ENCODE results near the gene TOP1. TPM values are rescaled to one million over a fixed set of nuclear protein-coding genes. Genes with fewer than 3 reads are reported as not detected.

TOP1 gene
- total RNA-seq, 2 donors from 2014 or later: 64.3 to 65.7 TPM

DNA sequence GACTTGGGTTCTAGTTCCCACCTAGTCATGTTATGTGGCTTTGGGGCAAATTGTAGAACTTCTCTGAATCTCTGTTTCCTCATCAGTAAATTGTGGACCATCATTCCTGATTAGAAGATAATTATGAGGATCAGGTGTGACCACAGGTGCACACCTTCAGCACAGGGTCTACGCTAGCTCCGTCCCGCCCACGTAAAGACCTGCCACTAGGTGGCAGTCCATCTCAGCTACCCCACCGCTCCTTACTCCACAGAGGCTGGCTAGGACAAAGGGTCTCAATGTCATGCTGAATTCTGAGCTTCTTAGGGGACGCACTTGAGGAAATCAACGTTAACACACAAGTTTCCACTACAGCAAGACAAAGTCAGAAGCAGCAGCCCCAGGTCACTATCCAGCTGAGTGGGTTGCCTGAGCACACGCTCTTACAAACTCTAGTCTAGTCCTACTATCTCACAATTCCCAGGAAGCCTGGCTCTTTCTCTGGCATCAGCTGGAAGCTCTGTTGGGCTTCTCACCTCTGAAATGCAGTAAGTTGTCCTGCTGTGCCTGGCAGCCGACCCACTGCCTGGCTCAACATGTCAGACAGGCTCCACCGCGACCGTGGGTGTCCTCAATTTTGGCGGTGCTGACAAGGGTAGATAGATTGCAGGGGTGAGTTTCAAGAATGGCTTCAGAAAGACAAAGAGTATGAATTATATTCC is 106.7 kb downstream of the TOP1 start:
- DNase-seq (peak; percentile 38 to 67), ATAC-seq (peak; percentile 26)
- intact Hi-C loops (cut with DNase I, micrococcal nuclease): no loop called here

GRCh38 chr20:41135888-41136679 is 107.5 kb downstream of the TOP1 start:
- DNase-seq (no peak), ATAC-seq (peak; percentile 10)
- intact Hi-C loops (cut with DNase I, micrococcal nuclease): no loop called here

DNA sequence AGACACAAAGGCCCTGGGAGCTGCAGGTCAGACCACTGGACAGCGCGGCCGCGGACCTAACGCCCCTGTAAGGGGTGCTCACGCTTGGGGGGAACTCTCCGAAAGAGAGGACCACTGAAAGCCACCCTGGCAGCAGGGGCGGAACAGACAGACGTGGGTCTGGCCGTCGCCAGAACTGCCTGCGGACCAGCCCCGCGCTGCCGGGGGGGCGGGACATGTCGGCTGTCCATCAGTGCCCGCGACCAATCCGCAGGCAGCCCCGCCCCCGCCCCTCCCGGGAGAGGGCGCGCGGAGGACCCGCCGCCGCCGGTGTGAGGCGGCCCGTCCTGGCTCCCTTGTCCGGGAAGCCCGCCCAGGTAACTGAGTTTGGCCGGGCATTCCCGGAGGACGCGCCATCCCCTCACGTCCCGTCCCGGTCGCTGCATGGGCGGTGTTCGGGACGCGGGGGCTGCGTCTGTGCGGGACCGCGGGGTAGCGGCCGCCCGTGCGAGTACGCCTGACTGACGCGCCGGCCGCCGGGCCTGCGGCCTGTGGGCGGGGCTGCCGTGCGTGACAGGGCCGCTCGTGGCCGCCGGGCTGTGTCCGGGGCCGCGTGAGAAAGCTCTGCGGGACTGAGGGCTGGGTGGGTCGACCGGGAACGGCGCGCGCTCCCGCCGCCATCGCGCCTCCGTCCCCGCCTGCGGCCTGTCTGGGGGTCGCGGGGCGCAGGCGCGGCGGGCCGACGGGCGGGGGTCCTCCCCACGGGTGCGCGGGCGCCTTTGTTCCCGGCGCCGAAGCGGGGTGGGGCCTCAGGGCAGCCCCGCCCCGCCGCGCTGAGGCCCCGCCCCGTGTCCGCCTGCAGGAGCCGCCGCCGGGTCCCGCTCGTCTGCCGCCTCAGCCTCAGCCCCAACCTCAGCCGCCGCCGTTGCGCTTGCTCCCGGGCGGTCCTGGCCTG is 108.3 kb downstream of the TOP1 start, which contains the start of gene PLCG1:
TSS of gene PLCG1 (plus strand) at position 864 of the 934 bp plus-strand sequence. CDS start 99 bp downstream, outside the sequence.
- intact Hi-C loops (cut with DNase I, micrococcal nuclease): no loop called here
- ATAC-seq (peak; percentile 86), DNase-seq (peak; percentile 89 to 94)

DNA sequence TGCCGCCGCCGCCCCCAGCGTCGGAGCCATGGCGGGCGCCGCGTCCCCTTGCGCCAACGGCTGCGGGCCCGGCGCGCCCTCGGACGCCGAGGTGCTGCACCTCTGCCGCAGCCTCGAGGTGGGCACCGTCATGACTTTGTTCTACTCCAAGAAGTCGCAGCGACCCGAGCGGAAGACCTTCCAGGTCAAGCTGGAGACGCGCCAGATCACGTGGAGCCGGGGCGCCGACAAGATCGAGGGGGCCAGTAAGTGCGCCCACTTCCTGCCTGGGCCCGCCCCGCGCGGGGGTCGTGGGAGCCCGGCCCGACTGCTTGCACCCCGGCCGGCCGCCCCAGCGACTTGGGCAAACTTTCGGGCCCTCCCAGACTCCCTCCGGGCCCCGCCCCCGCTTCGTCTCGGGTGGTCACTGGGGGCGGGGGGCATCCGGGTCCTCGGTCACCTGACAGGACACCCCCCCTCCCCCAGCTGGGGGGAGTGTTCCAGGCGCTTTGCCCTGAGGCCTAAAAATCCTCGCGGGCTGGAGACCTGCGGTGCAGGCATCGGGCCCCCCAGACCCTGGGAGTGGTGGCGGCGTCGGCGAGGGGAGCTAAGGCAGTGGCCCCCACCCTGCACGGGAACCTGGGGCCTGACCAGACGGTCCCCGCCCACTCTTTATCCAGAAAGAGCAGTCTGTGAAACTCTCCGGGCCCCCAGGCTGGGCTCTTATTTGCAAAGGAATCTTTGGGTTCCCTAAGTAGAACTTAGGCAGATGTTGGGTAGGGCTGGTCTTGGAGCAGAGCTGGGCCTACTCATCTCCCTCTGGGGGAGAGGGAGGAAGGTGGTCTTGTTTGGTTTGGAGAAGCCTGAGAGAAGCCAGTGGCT is 109.2 kb downstream of the TOP1 start:
- peak; percentile 74 to 78 for DNase-seq
- intact Hi-C loops (cut with DNase I, micrococcal nuclease): no loop called here
- ATAC-seq: peak; percentile 3

GRCh38 chr20:41138475-41139226 is 110.0 kb downstream of the TOP1 start:
- peak in 1 of 2 donors; percentile 41 for DNase-seq
- intact Hi-C loops (cut with DNase I, micrococcal nuclease): no loop called here
- peak; percentile 24 for ATAC-seq

DNA sequence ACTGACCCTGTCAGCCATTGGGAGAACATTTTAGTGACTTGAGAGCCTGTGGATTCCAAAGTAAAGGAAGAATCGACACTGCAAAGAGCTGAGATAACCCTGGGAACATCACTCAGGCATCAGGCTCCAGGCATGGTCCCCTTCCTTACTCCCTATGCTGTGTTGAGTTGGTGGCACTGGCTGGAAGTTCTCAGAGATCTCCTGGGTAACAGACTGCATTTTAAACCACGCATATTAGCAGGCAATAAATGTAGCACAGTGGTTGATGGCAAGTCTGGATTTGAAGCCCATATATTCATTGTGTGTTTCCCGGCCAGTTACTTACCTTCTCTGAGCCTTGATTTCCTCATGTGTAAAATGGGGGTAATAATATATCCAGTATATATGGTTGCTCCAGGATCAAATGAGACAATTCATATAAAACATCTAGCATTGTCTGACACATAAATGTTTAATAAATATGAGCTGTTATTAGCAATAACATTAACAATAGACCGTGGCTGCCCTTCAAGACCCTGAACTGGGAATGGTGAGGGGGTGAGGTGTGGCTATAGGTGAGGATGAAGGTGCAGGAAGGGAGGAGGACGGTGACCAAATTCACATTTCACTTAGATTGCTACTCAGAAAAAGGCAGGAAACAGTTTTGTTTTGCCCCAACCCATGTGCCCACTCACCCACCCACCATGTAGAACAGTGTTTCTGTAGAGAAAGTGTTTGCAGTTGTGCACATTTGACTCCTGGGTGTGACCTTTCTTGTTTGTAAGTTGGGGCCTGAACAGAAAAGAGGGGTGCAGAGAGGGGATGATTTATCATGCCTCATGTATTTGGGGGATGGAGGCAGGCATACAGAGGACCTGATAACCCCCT is 110.8 kb downstream of the TOP1 start:
- DNase-seq (no peak), ATAC-seq (no peak)
- intact Hi-C loops (cut with DNase I, micrococcal nuclease): no loop called here

DNA sequence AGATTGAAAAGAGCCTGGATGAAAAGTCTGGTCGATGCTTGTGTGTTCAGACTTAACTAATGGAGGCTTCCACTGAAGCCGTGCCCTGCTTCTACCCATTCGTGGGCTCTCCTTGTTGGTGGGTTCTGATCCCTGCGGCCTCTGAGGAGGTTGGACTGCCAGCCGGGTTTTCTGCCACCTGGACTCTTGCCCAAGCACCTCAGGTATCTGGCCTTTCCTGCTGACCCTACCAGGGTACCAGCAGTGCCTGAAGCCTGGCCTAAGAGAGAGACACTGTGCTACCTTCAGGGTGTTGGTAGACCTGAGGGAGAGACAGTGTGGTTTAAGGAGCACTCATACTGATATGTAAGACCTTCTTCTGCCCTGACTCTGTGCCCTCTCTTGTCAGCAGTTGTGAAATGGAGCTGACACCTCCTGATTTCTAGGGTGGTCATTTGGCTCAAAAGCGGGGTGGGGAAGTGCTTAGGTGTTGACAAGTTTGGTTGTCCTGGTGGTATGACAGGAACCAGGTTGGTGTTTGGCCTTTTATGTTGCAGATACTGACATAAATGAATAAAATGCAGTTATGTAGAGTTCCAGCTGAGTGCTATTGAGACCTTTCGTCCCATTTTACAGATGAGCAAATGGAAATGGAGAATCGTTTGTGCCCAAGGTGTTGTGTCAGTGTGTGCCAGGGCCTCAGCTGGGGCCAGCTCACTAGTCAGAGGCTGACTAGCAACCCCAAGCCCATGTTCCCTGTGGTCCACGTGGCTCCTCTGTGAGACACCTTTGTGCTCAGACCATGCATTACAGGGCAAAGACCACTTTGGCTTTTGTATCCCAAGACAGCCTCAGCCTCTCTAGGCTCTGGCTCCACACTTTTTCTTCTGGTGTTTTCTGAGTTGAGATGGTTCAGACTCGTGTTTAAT is 111.9 kb downstream of the TOP1 start:
- DNase-seq (no peak), ATAC-seq (no peak)
- intact Hi-C loops (cut with DNase I, micrococcal nuclease): no loop called here

DNA sequence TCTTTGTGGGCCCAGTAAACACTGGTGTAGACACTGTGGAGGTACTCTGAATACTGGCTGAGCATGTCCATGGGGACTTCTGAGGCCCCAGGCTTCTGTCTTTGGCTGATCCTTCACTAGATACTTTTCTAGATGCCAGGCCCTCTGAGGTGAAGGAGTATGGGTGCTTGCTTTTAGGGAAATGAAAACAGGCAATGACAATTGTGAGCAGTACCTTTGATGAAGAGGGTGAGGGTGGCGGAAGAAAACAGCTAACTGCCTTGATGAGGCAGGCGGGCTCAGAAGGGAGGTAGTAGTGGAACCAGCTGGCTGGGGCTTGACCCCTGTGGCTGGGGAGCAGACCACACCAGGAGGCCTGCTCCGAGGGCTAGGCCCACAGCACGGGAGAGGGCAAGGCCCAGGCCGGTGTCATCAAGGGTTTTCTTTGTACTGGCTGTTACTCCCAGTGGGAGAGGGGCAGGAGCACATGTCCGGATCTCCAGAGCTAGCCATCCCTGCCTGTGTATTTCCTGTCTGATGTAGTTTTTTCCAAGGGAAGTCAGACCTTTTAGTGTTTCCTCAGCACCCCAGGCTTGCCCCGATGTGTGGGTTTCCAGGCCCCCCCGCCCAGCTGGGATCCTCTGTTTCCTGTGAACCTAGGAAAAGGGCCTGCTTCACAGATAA is 112.7 kb downstream of the TOP1 start:
- intact Hi-C loops (cut with DNase I, micrococcal nuclease): no loop called here
- ATAC-seq (no peak), DNase-seq (no peak)

GRCh38 chr20:41142245-41142644 is 113.6 kb downstream of the TOP1 start:
- intact Hi-C loops (cut with DNase I, micrococcal nuclease): no loop called here
- DNase-seq: no peak
- no peak for ATAC-seq

GRCh38 chr20:41142919-41143318 is 114.3 kb downstream of the TOP1 start:
- ATAC-seq (no peak), DNase-seq (no peak)
- intact Hi-C loops (cut with DNase I, micrococcal nuclease): no loop called here

DNA sequence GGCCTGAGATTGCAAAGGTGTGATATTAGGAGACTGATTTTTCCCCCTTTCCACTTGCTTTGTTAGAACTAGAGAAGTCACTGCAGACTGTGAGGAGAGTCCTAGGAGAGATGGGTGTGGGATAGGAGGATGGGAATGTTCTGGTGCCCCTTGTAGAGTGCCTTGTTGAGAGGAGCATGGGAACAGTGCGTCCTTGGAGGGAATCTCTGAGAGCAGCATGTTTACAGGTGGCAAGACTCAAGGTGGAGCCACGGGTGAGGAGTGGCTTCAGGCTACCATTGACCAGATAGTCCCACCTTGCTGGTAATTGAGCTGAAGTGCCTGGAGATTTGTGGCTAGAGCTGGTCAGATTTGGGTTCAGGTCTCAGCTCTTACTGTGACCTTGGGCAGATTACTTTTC is 114.7 kb downstream of the TOP1 start:
- intact Hi-C loops (cut with DNase I, micrococcal nuclease): no loop called here
- ATAC-seq (no peak), DNase-seq (no peak)

- ATAC-seq (no peak), DNase-seq (no peak)
- intact Hi-C loops (cut with DNase I, micrococcal nuclease): no loop called here
These were observed 116.7 kb downstream of the TOP1 start for GRCh38 chr20:41145317-41145716.

DNA sequence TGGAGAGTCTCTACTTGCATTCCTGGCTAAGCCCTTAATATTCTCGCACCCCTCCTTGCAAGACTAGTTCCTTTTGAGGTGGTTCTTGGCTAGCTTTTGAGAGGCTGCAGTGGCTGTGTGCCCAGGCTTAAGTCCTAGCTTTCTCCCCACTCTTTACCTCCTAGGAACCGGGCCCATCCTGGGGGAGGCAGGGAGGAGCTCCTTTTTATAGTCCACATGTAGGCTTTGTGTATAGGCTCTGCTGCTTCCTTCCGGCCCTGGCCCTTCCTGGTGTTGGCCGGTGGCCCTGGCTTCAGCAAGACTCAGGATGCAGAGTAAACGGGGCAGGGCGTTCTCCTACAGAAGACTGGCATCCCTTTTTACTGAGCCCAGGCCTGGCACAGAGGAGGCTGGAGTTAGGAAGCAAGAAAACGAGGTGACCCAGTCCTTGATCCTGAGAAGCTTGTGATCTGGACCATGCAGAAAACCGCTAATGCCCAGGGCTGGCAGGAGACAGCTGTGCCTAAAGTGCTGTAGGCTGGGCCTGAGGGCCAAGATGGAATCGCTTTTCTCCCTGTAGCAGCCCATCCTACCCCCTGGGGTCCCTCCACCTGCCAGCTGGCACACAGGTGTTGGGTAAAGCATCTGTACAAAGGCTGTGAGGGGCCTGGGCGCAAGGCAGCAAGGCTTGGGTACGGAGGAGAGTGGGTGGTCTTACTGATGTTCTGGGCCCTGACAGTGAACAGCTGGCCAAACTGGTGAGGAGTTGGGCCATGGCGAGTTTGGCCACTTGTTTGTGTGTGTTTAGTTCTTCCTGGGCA is 117.4 kb downstream of the TOP1 start:
- ATAC-seq: peak; percentile 23
- peak in 1 of 2 donors; percentile 39 for DNase-seq
- intact Hi-C loops (cut with DNase I, micrococcal nuclease): no loop called here

DNA sequence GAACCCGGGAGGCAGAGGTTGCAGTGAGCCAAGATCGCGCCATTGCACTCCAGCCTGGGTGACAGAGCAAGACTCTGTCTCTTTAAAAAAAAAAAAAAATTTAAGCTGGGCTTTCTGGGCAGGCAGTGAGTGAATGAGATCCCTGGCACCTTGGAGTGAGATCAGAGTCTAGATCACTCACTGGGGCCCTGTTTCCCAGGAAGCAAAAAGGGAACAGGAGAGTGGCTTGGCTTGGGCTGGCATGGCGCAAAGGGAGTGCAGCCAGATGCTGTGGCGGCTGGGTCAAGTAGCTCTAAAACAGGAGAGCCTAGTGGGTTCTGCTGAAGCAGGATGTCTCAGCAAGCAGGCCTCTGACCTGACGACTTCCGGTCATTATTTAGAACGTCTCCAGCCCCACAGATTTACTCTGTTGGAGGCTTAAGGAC is 119.2 kb downstream of the TOP1 start:
- DNase-seq: no peak
- intact Hi-C loops (cut with DNase I, micrococcal nuclease): no loop called here
- ATAC-seq: peak; percentile 29
